Measurements from ENCODE around the gene MVB12B.
"Not testable (repeated sequence)": the region's sequence is repeated elsewhere in the genome, so short reads cannot be mapped to it uniquely, and the experiment has no call there.

Gene MVB12B

DNA sequence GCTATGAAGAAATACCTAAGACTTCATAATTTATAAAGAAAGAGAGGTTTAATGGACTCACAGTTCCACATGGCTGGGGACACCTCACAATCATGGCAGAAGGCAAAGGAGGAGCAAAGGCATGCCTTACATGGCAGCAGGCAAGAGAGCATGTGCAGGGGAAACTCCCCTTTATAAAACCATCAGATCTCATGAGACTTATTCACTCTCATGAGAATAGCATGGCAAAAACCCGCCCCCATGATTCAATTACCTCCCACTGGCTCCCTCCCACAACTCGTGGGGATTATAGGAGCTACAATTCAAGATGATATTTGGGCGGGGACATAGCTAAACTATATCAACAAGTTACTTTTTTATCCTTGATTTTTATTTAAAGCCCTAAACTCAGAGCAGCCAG lies 150.8 kb downstream of the MVB12B start:
- not testable (repeated sequence) for DNase-seq

DNA sequence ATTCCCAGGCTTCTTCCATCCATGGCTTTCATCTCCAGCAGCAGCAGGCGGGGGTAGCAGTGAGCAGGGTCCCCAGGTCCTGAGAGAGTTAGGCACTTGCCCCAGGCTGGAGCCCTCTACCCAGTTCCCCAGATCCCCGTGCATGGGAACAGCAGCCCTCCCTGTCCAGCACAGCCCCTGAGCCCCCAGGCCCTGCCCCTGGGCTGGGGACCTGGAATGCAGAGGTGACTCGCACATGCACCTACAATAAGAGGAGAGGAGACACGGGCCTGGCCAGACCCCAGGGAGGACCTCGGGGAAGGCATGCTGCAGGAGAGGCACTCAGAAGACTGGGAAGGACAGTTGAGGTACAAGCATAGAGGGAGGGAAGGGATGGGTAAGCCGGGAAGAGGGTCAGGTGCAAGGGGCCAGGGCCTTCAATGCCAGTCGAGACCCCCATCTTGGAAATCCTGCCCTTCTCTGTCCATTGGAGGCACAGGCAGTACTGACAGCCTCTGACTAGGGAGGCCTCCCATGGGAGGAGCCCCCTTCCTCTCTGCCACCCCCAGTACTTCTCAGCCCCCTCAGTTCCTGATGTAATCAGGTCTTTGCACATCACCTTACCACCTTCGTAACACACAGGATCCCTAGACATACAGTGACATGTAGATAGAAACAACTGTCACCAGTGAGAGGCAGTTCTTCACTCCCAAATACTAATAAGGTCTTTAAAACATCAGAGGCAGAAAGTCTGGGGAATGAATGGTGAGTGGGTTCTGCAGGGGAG lies 151.8 kb downstream of the MVB12B start:
- no peak for DNase-seq

DNA sequence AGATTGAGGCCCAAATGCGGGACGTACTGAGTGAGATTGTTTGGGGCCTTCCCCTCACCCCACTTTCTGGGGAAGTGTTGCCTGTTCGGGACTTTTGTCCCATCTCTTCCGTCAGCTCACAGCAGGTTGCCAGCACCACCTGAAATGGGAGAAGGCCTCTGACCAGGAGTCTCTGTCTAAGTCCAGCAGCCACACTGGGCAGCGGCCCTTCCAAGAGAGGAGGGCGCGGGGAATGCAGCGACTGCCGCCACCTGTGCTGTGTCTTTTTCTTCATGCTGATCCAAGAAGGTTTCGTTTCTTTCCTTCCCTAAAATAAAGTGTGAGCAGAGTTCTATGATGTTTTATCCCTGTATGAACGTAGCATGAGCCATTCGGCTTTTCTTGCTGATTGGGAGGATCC lies 152.9 kb downstream of the MVB12B start:
- no peak for DNase-seq

DNA sequence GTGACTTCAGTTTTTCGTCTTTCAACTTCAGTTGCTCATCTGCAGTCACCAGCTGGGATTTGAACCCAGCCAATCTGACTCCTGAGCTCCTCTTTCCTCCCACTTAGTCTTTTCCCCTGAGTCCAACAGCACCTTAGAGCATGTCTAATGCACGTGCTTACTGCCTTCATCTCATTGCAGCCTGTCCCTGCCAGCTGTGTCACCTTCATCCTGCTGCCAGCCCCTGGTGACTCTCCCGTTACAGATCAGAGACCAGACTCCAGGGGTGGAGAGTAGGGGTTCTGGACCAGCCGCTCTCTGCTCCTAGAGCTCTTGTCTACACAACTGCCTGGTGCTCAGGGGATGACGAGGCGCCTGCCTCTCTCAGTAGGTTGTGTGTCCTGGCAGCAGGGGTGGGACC lies 154.2 kb downstream of the MVB12B start:
- DNase-seq, result no peak

- DNase-seq, result no peak
Measured at GRCh38 chr9:126481862-126482261, 155.2 kb downstream of the MVB12B start.

GRCh38 chr9:126482361-126483044 lies 155.9 kb downstream of the MVB12B start:
- DNase-seq, result no peak

DNA sequence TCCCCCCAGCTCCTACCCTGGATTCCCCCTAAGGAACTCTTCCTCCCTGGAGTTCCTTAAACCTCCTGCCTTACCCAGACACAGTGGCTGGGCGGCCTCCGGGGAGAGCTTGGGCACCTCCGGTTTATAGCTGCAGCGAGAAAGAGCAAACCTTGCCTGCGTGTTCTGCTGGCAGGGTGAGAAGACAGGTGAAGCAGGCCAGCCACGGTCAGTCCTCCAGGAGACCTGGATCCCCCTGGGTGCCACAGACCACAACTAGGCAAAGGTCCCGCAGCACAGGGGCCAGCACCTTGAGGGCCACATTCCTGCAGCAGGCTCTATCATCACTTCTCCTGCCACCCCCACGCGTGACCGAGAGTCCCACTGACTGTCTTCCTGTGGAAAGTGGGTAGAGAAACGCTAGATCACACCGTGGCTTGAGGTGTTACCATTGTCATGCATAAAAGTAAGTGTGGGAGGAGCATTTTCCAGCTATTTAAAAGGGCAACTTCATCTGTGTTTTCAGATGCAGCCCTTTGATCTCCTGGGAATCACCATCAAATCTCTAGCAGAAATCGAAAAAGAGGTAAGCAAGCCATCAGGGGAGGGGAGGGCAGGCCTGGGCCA lies 156.9 kb downstream of the MVB12B start:
- DNase-seq, result no peak

DNA sequence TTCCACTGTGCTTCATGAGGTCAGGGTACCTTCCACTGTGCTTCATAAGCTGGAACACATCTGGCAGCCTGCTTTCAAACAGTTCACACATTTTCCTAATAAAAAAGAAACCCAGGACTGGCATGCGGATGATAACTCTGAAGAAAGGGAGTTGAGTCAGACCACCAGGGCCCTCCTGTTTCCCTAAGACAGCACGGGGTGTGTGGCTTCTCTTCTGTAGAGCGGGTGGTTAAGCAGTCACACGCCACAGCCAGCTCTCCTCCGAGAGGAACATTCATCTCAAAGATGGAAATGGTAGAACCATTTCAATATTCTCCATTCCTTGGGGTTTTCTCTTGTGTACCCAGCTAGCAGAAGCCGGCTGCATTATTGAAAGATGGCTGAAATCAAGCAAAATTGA lies 159.0 kb downstream of the MVB12B start:
- DNase-seq, result no peak

GRCh38 chr9:126486276-126486675 lies 159.6 kb downstream of the MVB12B start:
- DNase-seq, result no peak

- no peak for DNase-seq
Measured at GRCh38 chr9:126487856-126488255, 161.2 kb downstream of the MVB12B start.

DNA sequence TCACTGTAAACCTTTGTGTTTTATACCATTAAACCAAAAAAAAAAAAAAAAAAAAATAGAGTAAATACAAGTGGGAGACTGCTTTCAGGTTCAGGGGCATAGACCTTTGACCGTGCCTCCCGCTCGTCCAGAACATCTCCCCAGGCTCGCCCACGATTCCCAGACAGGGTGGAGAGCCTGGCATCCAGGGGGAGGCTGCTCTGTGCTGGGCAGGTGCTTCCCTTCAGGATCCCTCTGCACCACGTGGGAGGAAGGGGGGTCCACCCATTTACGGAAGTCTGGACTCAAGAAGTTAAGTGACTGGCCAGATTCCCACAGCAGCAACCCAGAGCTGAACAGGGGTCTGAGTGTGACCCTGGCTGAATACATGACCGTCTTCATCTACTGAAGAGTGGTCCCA lies 161.7 kb downstream of the MVB12B start:
- no peak for DNase-seq

GRCh38 chr9:126488881-126489404 lies 162.3 kb downstream of the MVB12B start:
- no peak for DNase-seq

GRCh38 chr9:126489581-126490213 lies 163.1 kb downstream of the MVB12B start:
- DNase-seq, result no peak

- no peak for DNase-seq
Measured at GRCh38 chr9:126490214-126490631, 163.6 kb downstream of the MVB12B start.

- peak; percentile 4 for DNase-seq
Measured at GRCh38 chr9:126490871-126491567, 164.4 kb downstream of the MVB12B start.

DNA sequence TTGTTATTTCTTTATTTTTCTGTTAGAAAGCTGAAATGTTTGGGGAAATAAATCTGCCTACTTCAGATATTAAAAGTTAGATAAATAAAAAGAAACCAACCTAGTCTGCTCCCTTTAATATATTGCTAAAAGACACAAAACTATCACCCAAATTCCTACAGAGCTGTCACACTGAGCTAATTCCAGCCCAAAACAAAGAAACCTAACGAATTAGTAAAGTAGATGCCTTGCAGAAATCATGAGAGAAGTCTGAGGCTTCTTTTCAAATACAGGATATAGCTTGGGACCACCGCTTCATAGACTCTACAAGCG lies 164.9 kb downstream of the MVB12B start:
- DNase-seq, result no peak

- DNase-seq, result no peak
Measured at GRCh38 chr9:126491949-126492348, 165.3 kb downstream of the MVB12B start.

- DNase-seq, result no peak
Measured at GRCh38 chr9:126494264-126494663, 167.6 kb downstream of the MVB12B start.

- no peak for DNase-seq
Measured at GRCh38 chr9:126494746-126495145, 168.1 kb downstream of the MVB12B start.

GRCh38 chr9:126495411-126496180 lies 169.0 kb downstream of the MVB12B start:
- no peak for DNase-seq

- no peak for DNase-seq
Measured at GRCh38 chr9:126496181-126496576, 169.6 kb downstream of the MVB12B start.
